GM19455 (cell line): Measurements from ENCODE around the gene SLC2A9.

Experiments
- ATAC-seq: cut with Tn5 transposase; IDR thresholded peaks from one replicate; pipeline ENCODE4 v1.9.1; 2021; ENCODE audit not compliant: unreplicated experiment

Gene SLC2A9

GRCh38 chr4:9898596-9899305 lies 122.5 kb downstream of the SLC2A9 start:
- no peak for ATAC-seq

- ATAC-seq, result no peak
These were observed 126.0 kb downstream of the SLC2A9 start for GRCh38 chr4:9895333-9895705.

GRCh38 chr4:9894644-9895332 lies 126.5 kb downstream of the SLC2A9 start:
- ATAC-seq, result no peak

- no peak for ATAC-seq
These were observed 127.8 kb downstream of the SLC2A9 start for GRCh38 chr4:9893329-9894108.

- no peak for ATAC-seq
These were observed 129.6 kb downstream of the SLC2A9 start for GRCh38 chr4:9891740-9892139.

- ATAC-seq, result no peak
These were observed 130.2 kb downstream of the SLC2A9 start for GRCh38 chr4:9891056-9891455.

- no peak for ATAC-seq
These were observed 132.0 kb downstream of the SLC2A9 start for GRCh38 chr4:9889306-9889705.

GRCh38 chr4:9885958-9886357 lies 135.3 kb downstream of the SLC2A9 start:
- ATAC-seq, result no peak

- ATAC-seq, result no peak
These were observed 140.7 kb downstream of the SLC2A9 start for GRCh38 chr4:9880406-9881197.

GRCh38 chr4:9877123-9877522 lies 144.2 kb downstream of the SLC2A9 start:
- no peak for ATAC-seq

- ATAC-seq, result no peak
These were observed 145.8 kb downstream of the SLC2A9 start for GRCh38 chr4:9875516-9875915.

- ATAC-seq, result no peak
These were observed 146.9 kb downstream of the SLC2A9 start for GRCh38 chr4:9874385-9874784.

GRCh38 chr4:9870165-9870790 lies 151.0 kb downstream of the SLC2A9 start:
- ATAC-seq, result no peak

- ATAC-seq, result no peak
These were observed 153.4 kb downstream of the SLC2A9 start for GRCh38 chr4:9867751-9868425.

GRCh38 chr4:9866931-9867330 lies 154.4 kb downstream of the SLC2A9 start:
- ATAC-seq, result no peak

GRCh38 chr4:9861561-9861960 lies 159.7 kb downstream of the SLC2A9 start:
- no peak for ATAC-seq

- ATAC-seq, result no peak
These were observed 161.5 kb downstream of the SLC2A9 start for GRCh38 chr4:9859810-9860209.

- no peak for ATAC-seq
These were observed 171.8 kb downstream of the SLC2A9 start for GRCh38 chr4:9849538-9849920.

- ATAC-seq, result no peak
These were observed 173.1 kb downstream of the SLC2A9 start for GRCh38 chr4:9847968-9848748.
